Activated gamma-delta T cell treated with anti-CD3 and anti-CD28 coated beads, Interleukin-2, amount 50 U/mL, for 16 hours (primary cell): ENCODE measurements around the gene MTO1.
"Not testable (repeated sequence)": the region's sequence is repeated elsewhere in the genome, so short reads cannot be mapped to it uniquely, and the experiment has no call there.

Experiments used
- DNase-seq: peaks from one replicate; pipeline ENCODE4 v3.0.0-alpha.2; 2020; ENCODE audit warnings: low read depth

The MTO1 gene

DNA sequence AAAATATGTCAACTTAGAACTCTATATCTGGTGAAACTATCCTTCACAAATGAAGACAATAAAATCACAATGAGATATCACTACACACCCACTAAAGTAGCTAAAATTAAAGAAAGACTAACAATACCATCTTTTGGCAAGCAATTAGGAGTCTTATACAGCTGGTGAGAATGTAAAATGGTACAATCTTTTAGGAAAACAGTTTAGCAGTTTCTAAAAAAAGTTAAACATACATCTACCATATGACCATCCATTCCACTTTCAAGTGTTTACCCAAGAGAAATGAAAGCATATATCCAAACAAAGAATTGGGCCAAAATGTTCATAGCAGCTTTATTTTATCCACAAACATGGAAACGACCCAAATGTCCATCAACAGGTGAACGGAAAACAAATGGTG lies 73.1 kb downstream of the MTO1 start:
- DNase-seq: no peak

DNA sequence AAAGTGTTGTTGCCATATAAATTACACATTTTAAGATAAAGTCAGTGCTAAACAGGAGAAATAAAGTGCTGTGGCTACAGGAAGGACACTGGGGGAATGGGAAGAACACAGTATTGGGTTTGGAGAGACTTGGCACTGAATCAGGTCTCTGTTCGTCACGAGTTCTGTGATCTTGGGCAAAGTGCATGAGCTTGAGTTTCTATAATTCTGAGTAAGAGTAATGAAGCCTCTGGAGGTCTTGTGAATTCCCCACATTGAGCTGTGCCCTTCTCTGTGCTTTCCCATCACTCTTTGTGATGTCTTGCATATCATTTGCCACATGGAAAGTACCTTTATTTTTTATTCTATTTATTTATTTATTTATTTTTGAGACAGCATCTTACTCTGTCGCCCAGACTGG lies 76.1 kb downstream of the MTO1 start:
- no peak for DNase-seq

DNA sequence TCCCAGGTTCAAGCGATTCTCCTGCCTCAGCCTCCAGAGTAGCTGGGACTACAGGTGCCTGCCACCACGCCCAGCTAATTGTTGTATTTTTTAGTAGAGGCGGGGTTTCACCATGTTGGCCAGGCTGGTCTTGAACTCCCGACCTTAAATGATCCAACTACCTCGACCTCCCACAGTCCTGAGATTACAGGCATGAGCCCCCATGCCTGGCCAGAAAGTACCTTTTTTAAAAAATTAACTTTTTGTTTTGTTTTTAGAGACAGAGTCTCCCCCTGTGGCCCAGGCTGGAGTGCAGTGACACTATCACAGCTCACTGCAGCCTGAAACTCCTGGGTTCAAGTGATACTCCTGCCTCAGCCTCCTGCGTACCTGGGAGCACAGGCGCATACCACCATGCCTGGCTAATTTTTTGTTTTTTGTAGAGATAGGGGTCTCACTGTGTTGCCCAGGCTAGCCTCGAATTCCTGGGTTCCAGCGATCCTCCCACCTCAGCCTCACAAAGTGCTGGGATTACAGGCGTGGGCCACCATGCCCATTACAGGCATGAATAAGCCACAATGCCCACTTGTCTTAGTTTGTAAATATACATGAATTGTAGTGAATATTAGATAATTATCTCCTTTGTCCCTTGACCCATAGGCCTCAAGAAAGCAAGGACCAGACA lies 76.7 kb downstream of the MTO1 start:
- no peak for DNase-seq

DNA sequence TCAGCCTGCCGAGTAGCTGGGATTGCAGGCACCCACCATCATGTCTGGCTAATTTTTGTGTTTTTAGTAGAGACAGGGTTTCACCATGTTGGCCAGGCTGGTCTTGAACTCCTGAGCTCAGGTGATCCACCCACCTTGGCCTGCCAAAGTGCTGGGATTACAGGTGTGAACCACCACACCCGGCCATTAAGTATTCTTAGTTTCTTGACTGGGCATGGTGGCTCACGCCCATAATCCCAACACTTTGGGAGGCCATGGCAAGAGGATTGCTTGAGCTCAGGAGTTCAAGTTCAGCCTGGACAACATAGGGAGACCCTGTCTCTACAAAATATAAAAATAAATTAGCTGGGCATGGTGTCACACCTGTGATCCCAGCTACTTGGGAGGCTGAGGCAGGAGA lies 80.9 kb downstream of the MTO1 start:
- not testable (repeated sequence) for DNase-seq

DNA sequence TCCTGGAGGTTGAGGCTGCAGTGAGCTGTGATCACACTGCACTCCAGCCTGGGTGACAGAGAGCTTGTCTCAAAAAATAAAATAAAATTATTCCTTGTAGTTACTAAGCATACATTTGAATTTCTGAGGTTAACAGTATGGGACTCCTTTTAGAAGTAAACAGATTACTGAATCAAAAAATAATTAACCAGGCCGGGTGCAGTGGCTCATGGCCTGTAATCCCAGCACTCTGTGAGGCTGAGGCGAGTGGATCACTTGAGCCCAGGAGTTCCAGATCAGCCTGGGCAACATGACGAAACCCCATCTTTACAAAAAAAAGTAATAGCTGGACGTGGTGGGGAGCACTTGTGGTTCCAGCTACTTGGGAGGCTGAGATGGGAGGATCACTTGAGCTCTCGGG lies 81.4 kb downstream of the MTO1 start:
- DNase-seq: no peak

DNA sequence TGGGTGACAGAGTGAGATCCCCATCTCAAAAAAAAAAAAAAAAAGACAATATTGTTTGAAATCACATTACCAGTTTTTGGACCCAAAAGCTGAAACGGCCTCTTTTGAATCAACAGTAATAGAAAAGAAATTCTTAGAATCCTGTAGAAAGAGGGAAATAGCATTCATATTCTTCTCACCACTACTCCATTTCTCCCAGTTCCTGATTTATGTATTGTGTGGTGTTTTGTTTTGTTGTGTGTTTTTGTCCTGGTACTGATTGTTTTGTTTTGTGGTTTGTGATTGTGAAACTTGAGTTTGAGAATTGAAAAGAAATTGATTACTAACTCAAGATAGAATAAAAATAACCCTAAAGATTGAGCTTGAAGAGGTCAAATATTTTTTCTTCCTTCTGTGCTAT lies 85.5 kb downstream of the MTO1 start:
- no peak for DNase-seq

DNA sequence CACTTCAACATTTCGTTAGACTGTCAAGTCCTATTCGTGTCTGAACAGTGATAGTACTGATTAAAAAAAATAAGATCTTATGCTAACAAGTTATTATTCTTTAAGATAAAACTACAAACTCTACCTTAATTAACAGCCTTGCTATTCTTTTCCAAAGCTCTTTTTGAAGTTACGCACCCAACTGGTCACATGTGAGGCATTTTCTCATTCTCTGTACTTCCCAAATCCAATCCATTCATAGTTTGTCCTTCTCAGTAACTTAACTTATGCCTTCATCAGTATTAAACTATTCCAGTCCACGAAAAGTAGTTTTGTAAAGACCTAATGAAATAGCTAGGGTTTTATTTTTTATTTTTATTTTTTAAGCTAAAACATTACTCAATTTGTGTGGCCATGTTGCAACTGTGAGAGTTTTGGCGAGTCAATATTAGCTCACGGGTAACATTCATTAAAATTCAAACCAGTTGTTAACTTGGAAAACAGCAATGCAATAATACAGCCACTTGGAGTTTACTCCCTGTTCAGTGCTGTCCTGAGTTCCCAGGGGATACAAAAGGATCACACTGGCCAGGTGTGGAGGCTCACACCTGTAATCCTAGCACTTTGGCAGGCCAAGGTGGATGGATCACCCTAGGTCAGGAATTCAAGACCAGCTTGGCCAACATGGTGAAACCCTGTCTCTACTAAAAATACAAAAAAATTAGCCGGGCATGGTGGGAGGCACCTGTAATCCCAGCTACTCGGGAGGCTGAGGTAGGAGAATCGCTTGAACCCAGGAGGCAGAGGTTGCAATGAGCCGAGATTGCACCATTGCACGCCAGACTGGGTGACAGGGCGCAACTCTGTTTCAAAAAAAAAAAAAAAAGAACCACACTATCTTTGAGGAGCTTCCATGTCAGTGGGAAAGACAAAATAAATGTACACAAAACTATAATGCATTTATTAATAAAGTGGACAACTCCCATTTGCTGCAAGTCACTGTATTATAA lies 87.2 kb downstream of the MTO1 start:
- DNase-seq: no peak

DNA sequence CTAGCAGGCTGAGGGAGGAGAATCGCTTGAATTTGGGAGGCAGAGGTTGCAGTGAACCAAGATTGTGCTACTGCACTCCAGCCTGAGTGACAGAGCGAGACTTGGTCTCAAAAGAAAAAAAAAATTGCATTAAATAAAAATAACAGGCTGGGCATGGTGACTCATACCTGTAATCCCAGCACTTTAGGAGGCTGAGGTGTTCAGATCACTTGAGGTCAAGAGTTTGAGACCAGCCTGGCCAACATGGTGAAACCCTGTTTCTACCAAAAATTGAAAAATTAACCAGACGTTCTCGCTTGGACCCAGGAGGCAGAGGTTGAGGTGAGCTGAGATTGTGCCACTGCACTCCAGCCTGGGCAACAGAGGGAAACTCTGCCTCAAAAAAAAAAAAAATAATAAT lies 89.6 kb downstream of the MTO1 start:
- not testable (repeated sequence) for DNase-seq

DNA sequence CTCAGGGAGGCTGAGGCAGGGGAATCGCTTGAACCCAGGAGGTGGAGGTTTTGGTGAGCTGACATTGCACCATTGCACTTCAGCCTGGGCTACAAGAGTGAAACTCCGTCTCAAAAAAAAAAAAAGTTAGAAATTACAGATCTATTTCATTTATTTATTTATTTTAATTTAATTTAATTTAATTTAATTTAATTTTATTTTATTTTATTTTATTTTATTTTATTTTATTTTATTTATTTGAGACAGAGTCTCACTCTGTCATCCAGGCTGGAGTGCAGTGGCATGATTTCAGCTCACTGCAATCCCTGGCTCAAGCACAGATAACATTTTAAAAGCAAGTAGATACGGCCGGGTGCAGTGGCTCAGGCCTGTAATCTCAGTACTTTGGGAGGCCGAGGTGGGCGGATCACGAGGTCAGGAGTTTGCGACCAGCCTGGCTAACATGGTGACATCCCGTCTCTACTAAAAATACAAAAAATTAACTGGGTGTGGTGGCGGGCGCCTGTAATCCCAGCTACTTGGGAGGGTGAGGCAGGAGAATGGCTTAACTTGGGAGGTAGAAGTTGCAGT lies 93.9 kb downstream of the MTO1 start:
- not testable (repeated sequence) for DNase-seq

DNA sequence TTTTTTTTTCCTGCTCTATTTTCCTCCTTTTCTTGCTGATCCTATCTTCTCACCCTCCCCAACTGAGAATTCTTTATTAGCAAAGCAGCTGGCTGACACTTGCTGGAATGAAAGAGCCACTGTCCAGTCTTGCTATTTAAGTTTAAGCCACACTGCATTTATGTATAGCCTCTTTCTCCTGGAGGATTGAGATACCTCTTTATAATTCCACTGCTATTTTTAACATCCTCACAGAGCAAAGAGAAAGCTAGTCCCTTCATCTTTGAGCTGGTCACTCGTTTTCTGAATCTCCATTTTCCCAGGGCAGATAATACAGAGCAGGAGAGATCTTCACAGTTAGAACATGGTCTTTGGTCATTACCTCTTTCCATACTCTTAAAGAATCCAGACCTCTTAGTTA lies 95.3 kb downstream of the MTO1 start:
- no peak for DNase-seq
